Omental fat pad (tissue), 4 donors: ENCODE measurements around the gene STX18. TPM values are rescaled to one million over a fixed set of nuclear protein-coding genes. Genes with fewer than 3 reads are reported as not detected.

ENCODE experiments used
- ATAC-seq: fragments of 150-250 bp; one replicate; pipeline ENCODE4 v1.9.1; 2016; ENCODE audit warnings: mild to moderate bottlenecking, moderate library complexity; ENCODE audit not compliant: low FRiP score
- DNase-seq: peaks from one replicate; pipeline ENCODE4 v3.0.0-alpha.2; 2019; ENCODE audit warnings: low spot score
- total RNA-seq, 4 donors: library from RNA; depleted of rRNA; stranded (reverse); fragments of >200 nt; gene quantifications; one replicate each; pipeline ENCODE4 v1.1.0, GENCODE V29; 2016
- TF ChIP-seq, protein P1 (sequence below), 3 donors: fragments of 450-650 bp; IDR thresholded peaks; one replicate each; pipeline ENCODE4 v1.5.1; 2016 to 2017; ENCODE audit warnings: antibody characterized with exemption in 3 of 3, mild to moderate bottlenecking in 3 of 3, moderate library complexity in 2 of 3

The STX18 gene
- total RNA-seq, 4 donors from 2014 or later, result 17.7 to 30.1 (median 23.0) TPM

DNA sequence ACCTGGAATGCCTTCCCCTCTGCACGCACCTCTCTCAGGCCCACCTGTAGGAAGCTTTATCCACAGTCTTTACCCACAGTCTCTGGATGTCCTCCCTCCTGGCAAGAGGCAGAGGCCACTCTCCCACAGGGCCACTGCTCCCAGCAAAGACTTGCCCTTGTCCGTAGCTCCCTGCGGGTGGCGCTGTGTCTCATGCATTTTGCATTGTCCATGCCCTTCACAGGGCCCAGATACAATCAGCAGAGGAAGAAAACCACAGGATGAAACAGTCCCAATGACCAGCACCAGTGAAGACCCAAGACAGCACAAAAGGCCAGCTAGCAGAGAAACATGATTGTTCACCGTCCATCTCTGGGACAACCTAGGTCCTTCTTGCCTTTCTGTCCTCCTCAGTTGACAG, 157.0 kb downstream of the STX18 start:
- TF ChIP-seq, protein P1, sequence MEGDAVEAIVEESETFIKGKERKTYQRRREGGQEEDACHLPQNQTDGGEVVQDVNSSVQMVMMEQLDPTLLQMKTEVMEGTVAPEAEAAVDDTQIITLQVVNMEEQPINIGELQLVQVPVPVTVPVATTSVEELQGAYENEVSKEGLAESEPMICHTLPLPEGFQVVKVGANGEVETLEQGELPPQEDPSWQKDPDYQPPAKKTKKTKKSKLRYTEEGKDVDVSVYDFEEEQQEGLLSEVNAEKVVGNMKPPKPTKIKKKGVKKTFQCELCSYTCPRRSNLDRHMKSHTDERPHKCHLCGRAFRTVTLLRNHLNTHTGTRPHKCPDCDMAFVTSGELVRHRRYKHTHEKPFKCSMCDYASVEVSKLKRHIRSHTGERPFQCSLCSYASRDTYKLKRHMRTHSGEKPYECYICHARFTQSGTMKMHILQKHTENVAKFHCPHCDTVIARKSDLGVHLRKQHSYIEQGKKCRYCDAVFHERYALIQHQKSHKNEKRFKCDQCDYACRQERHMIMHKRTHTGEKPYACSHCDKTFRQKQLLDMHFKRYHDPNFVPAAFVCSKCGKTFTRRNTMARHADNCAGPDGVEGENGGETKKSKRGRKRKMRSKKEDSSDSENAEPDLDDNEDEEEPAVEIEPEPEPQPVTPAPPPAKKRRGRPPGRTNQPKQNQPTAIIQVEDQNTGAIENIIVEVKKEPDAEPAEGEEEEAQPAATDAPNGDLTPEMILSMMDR (IDR thresholded peaks at IDR 0.05), result no peak
- DNase-seq (no peak), ATAC-seq (no peak)

- no peak for DNase-seq
- TF ChIP-seq, protein P1 (IDR thresholded peaks at IDR 0.05), result no peak
- no peak for ATAC-seq
Measured at GRCh38 chr4:4383085-4383484, 158.8 kb downstream of the STX18 start.

DNA sequence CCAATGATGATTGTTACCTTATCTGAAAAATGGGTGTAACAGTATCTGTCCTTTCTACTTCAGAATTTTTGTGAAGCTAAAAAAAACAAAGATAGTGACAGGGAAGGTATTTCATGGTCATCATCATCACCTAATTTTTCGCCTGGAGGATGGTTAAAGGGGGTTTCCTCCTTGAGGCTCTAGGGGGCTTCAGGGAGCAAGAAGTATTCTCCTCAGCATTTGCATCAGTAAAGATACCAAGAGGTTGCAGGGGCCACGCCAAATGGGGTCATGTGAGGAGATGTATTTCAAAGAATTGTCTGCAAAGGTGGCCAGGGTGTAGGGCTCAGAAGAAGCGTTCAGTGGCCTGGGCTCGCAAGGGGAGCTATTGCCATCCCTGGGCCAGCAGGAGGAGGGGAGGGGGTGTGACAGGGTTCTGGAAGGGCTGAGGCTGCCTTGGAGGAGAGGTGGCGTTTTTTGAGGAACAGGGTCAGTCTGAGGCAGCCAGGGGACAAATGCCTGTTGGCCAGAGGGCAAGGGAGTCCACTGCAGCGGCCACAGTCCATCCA, 162.2 kb downstream of the STX18 start:
- DNase-seq, result no peak
- TF ChIP-seq, protein P1 (IDR thresholded peaks at IDR 0.05), result no peak
- no peak for ATAC-seq

DNA sequence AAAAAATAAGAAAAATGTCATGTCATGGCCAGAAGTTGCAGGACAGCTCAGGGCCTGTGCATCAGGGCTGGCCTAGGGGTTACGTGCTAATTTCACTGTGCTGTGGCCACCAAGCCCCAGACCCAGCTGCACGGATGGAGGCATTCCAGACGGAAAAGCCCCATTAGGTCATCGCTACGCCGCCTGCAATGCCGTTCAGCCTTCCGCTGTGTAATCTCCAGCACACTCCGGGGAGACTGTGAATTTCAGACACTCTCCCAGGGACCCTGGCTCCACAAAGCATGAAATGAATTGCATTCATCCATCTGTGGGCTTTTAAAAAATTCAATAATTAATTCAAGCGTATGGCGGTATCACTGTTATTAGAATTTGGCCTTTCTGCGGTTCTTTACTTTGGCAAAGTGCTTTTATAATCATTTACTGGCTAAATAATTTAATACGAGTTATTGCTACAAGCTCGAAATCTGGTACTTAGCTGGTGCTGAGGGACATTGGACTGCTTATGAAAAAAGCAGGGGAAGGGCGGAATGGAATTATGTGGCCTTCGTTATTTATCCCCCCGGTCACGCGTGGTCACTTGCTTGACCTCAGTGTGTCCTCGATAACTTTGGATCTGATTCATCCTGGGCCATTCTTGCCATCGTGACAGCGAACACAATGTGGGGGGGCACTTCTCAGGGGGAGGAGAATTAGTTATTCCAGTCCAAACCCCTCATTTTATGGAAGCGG, 164.0 kb downstream of the STX18 start:
- TF ChIP-seq, protein P1 (IDR thresholded peaks at IDR 0.05), result no peak
- no peak for ATAC-seq
- no peak for DNase-seq

GRCh38 chr4:4377191-4377590, 164.7 kb downstream of the STX18 start:
- TF ChIP-seq, protein P1 (IDR thresholded peaks at IDR 0.05), result no peak
- ATAC-seq, result no peak
- no peak for DNase-seq

- TF ChIP-seq, protein P1 (IDR thresholded peaks at IDR 0.05), result no peak
Measured at GRCh38 chr4:4376074-4376473, 165.8 kb downstream of the STX18 start.

More at GRCh38 chr4:4376074-4376473, 165.8 kb downstream of the STX18 start:
- no peak for DNase-seq
- ATAC-seq, result no peak
